HG03439 (cell line): Measurements from ENCODE around the gene PADI3.
"Not testable (repeated sequence)": the region's sequence is repeated elsewhere in the genome, so short reads cannot be mapped to it uniquely, and the experiment has no call there.

Experiments
- ATAC-seq: cut with Tn5 transposase; IDR thresholded peaks from one replicate; pipeline ENCODE4 v1.9.1; 2021; ENCODE audit warnings: mild to moderate bottlenecking, moderate library complexity; ENCODE audit not compliant: unreplicated experiment

Gene PADI3

DNA sequence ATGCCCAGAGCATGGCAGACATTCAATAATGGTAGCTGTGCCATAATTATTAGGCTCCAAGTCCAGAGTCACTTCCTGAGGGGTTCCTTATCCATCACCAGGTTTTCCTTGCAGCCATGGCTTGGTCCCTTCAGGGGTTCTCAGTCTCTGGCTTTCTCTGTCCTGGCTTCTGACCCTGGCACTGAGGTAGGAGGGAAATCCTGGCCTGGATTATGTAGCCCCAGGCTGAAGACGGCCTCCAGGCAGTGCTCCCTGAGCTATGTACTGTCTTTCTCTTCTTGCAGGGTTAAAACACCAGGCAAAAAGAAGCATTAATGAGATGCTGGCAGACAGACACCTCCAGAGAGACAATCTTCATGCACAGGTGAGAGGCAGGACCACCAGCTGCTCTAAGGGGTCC, 9.5 kb upstream of the PADI3 start:
- no peak for ATAC-seq

- ATAC-seq: not testable (repeated sequence)
Observed at GRCh38 chr1:17241011-17241779, 7.7 kb upstream of the PADI3 start.

DNA sequence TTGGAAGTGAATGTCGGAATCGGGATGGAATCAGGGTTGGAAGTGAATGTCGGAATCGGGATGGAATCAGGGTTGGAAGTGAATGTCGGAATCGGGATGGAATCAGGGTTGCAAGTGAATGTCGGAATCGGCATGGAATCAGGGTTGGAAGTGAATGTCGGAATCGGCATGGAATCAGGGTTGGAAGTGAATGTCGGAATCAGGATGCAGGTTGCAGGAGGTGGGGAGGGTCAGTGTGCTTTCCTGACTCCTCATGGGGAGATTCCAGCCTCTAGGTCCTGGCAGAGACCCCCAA, 7.2 kb upstream of the PADI3 start:
- not testable (repeated sequence) for ATAC-seq

GRCh38 chr1:17243274-17243673, 5.6 kb upstream of the PADI3 start:
- ATAC-seq: no peak

- ATAC-seq: no peak
Observed at GRCh38 chr1:17244821-17245740, 3.8 kb upstream of the PADI3 start.

DNA sequence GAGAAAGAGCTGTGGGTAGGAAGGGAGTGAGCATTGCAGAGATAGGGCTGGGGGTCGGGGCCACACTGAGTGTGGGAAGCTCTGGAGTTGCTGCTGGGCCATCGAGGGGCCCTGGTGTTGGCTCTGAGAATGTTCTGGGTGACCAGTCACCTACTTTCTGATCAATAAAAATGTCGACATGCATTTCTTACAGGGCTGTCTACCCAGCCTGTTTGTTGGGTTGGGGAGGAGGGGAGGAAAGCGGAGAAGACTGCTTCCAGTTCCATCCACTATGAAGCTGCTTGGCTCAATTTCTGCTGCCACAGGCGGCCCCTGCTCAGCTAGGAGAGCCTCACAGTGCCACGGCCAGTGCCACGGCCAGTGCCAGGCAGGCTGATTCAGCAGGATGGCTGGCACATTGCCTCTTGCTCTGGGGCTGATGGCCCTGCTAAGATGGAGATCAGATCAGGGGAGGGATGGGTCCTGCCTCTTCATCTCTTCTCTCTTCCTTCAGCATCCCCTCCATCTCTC, 3.0 kb upstream of the PADI3 start:
- ATAC-seq: no peak

DNA sequence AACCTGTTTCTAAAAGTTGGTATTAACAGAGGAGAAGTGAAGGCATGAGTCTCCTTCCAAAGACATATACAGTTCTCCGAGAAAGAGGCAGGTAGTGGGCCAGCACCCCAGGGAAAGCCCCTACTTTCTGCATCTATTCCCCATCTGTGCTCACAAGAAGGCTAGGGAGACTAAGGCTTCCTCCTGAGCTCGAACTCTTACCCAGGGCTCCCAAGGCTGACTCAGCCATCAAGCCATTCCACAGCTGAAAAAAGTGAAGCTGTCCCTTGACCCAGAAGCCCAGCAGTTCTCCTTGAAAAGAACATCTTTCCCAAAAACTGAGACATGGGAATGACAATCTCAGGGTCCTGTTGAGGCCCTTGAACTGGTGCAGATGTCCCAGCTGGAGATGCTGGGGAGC, 1.9 kb upstream of the PADI3 start:
- no peak for ATAC-seq

DNA sequence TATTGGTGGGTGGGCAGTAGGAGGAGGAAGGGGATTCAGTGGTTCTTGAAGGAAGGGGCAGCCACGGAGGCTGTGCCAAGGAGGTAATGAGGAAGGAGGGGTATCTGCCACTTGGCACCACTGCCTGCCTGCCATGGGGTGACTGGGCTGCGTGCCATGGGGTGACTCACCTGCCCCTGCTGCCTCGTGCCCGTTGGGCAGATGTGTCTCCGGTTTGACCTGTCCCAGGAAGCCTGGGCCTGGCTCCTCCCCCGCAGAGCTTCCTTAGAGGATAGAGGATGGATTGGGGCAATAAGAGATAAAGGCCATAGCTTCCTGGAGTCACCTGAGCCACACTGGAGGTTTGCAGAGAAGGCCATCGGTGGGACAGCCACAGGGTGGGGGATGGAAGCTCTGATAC, 1.7 kb downstream of the PADI3 start:
- no peak for ATAC-seq

GRCh38 chr1:17251246-17251645, 2.3 kb downstream of the PADI3 start:
- ATAC-seq: no peak

DNA sequence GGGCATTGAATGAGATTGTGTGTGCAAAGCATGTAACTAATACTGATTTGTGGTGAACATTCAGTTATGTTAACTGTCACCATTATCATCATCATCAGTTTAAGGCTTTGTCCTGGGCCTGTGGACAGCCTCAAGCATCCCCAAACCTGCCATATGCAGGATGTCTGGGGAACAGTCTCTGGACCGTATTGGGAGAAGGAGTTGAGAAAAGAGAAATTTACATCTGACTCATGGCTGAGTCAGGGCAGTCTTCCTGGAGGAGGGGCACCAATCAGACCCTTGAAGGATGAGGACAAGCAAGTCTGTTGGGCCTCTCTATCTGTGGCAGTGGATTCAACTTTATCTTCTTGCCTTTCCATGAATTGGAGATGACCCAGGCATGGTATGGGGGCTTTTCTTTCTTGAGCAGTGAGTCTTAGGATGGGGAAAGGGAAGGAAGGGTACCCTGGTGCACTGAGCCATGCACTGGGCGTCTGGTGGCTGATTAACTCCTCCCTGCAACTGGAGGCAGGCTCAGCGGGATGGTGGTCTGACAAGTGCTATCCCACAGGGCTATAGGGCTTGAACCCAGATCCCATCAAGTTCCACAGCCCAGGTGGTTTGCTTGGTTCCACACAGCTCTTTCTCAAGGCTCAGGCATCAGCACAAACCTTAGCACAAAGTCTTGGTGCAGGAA, 2.9 kb downstream of the PADI3 start:
- ATAC-seq: no peak

- ATAC-seq: no peak
Observed at GRCh38 chr1:17255336-17255735, 6.4 kb downstream of the PADI3 start.

DNA sequence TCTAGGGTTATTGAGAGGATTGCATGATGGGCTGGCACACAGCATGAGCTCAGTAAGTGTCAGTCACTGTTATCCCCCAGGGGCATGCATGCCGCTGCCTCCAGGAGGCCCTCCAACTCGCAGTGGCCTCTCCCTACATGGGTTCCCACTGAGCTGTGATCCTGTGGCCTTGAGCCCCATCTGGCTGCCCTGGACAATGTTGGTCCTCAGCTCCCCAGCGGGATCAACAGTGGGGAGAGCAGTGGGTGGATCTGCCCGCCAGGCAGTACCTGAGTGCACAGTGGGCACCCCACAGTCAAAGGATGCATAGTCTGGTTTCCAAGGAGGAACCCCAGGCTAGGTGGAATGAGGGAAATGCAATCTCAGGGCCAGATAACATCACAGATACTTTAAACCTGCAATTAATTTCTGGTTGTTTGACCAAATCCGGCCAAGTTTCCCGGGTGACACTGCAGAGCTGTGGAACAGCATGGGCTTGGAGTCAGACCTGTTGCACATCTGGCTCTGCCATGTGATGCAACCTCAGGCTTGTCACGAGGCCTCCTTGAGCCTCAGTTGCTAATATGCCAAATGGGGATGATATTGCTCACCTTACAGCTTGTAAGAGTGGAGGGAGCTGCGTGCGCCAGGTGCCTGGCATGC, 9.3 kb downstream of the PADI3 start:
- no peak for ATAC-seq

GRCh38 chr1:17258758-17259130, 9.8 kb downstream of the PADI3 start:
- no peak for ATAC-seq

DNA sequence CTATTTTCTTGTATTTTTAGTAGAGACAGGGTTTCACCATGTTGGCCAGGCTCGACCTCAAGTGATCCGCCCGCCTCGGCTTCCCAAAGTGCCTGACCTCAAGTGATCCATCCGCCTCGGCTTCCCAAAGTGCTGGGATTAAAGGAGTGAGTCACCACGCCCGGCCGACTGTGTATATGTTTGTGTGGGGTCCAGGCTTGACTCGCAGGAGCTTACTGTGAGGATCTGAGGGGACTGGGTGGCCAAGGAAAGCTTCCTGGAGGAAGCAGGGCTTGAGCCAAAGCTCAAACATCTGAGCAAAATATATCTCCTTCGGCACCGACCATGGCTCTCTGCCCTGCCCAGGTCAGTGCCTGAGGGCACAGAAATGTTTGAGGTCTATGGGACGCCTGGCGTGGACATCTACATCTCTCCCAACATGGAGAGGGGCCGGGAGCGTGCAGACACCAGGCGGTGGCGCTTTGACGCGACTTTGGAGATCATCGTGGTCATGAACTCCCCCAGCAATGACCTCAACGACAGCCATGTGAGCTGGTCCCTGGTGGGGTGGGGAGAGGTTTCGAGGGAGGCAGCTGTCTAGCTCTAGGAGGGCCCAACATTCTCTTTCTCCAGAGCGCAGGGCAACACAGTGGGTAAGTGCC, 10.5 kb downstream of the PADI3 start:
- no peak for ATAC-seq

GRCh38 chr1:17260264-17260663, 11.4 kb downstream of the PADI3 start:
- ATAC-seq: no peak

GRCh38 chr1:17260738-17261137, 11.8 kb downstream of the PADI3 start:
- ATAC-seq: no peak

DNA sequence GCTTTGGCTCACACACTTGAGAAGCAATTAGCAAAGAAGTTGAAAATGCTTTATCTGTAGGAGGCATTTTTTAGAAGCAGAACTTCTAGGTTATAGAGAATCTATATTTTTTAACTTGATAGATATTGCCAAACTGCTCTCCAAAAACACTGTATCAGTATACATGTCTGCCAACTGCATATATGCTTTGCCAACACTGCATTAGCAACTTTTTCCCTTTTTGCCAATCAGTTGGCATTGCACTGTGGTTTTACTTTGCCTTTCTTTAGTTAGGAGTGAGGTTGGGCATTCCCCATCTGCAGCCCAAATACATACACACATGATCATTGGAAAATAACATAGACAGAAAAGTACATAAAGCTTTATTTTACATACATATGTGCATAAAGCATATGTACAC, 15.0 kb downstream of the PADI3 start:
- ATAC-seq: no peak

DNA sequence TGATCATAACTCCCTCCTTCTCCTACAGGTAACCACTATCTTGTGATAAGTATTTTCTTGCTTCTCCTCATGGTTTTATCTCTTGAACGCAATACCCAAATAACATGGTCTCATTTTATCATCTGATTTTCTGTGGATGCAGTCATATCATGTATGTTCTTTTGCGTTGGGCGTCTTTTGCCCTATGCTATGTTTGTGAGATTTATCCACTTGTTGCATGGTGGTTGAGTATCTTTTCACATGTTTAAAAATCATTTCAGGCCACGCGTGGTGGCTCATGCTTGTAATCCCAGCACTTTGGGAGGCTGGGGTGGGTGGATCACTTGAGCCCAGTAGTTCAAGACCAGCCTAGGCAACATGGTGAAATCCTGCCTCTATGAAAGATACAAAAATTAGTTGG, 15.6 kb downstream of the PADI3 start:
- no peak for ATAC-seq

GRCh38 chr1:17265162-17265561, 16.3 kb downstream of the PADI3 start:
- no peak for ATAC-seq

GRCh38 chr1:17265950-17266349, 17.1 kb downstream of the PADI3 start:
- ATAC-seq: no peak
